ENCODE measurements around the gene KRTAP10-6. TPM values are rescaled to one million over a fixed set of nuclear protein-coding genes. Genes with fewer than 3 reads are reported as not detected.

KRTAP10-6 gene
- total RNA-seq, 3 donors from 2014 or later = not detected

GRCh38 chr21:44568261-44568660, 24.0 kb downstream of the KRTAP10-6 start:
- H3K27ac ChIP-seq = no peak overlapping the region
- no peak for TF ChIP-seq CTCF (IDR thresholded peaks at IDR 0.05)
- TF ChIP-seq POLR2A (IDR thresholded peaks at IDR 0.05) = no peak
- no peak for TF ChIP-seq POLR2AphosphoS5 (IDR thresholded peaks at IDR 0.05)
- peak in 1 of 2 donors; percentile 22 for DNase-seq (ENCODE audit: low spot score in 2 of 2)
- H3K9me3 ChIP-seq = peaks cover 7 to 9% of the 10 kb centered on the region in 2 donors
- intact Hi-C loops (cut with DNase I; ENCODE audit: low total_unique reads) = no loop called here
- H3K4me1 ChIP-seq = no peaks in the 10 kb centered on the region
- no peak overlapping the region for H3K4me3 ChIP-seq
- peaks cover 0 to 15% of the 10 kb centered on the region in 2 donors for H3K27me3 ChIP-seq
- H3K36me3 ChIP-seq = no peaks in the 10 kb centered on the region

GRCh38 chr21:44567481-44568171, 24.7 kb downstream of the KRTAP10-6 start:
- Histone ChIP-seq H3K27ac (no peak overlapping the region), H3K27me3 (peaks cover 0 to 11% of the 10 kb centered on the region in 2 donors), H3K4me3 (no peak overlapping the region), H3K4me1 (no peaks in the 10 kb centered on the region), H3K36me3 (no peaks in the 10 kb centered on the region), H3K9me3 (peaks cover 9 to 12% of the 10 kb centered on the region in 2 donors)
- intact Hi-C loops (cut with DNase I; ENCODE audit: low total_unique reads) = no loop called here
- peak in 1 of 2 donors; percentile 43 for DNase-seq (ENCODE audit: low spot score in 2 of 2)
- TF ChIP-seq POLR2AphosphoS5 (IDR thresholded peaks at IDR 0.05) (no peak), POLR2A (IDR thresholded peaks at IDR 0.05) (no peak), CTCF (IDR thresholded peaks at IDR 0.05) (no peak)

GRCh38 chr21:44566403-44566802, 25.9 kb downstream of the KRTAP10-6 start:
- Histone ChIP-seq H3K36me3 (no peaks in the 10 kb centered on the region), H3K4me3 (no peak overlapping the region), H3K4me1 (no peaks in the 10 kb centered on the region), H3K27me3 (peaks cover 0 to 11% of the 10 kb centered on the region in 2 donors), H3K9me3 (peaks cover 3 to 12% of the 10 kb centered on the region in 2 donors), H3K27ac (no peak overlapping the region)
- intact Hi-C loops (cut with DNase I; ENCODE audit: low total_unique reads) = no loop called here
- no peak for DNase-seq (ENCODE audit: low spot score in 2 of 2)
- TF ChIP-seq POLR2A (IDR thresholded peaks at IDR 0.05) (no peak), CTCF (IDR thresholded peaks at IDR 0.05) (no peak), POLR2AphosphoS5 (IDR thresholded peaks at IDR 0.05) (no peak)

- Histone ChIP-seq H3K9me3 (peaks cover 1 to 6% of the 10 kb centered on the region in 2 donors), H3K4me1 (no peaks in the 10 kb centered on the region), H3K4me3 (no peak overlapping the region), H3K27ac (no peak overlapping the region), H3K27me3 (peaks cover 0 to 9% of the 10 kb centered on the region in 2 donors), H3K36me3 (no peaks in the 10 kb centered on the region)
- TF ChIP-seq CTCF (IDR thresholded peaks at IDR 0.05) = no peak
- TF ChIP-seq POLR2AphosphoS5 (IDR thresholded peaks at IDR 0.05) = no peak
- no peak for TF ChIP-seq POLR2A (IDR thresholded peaks at IDR 0.05)
- intact Hi-C loops (cut with DNase I; ENCODE audit: low total_unique reads) = no loop called here
- no peak for DNase-seq (ENCODE audit: low spot score in 2 of 2)
Measured at GRCh38 chr21:44564886-44565598, 27.3 kb downstream of the KRTAP10-6 start.

GRCh38 chr21:44564099-44564498, 28.2 kb downstream of the KRTAP10-6 start:
- no peaks in the 10 kb centered on the region for H3K36me3 ChIP-seq
- DNase-seq (ENCODE audit: low spot score in 2 of 2) = no peak
- no peak overlapping the region for H3K27ac ChIP-seq
- no peak overlapping the region for H3K4me3 ChIP-seq
- peaks cover 0 to 5% of the 10 kb centered on the region in 2 donors for H3K27me3 ChIP-seq
- TF ChIP-seq POLR2A (IDR thresholded peaks at IDR 0.05) (no peak), CTCF (IDR thresholded peaks at IDR 0.05) (no peak), POLR2AphosphoS5 (IDR thresholded peaks at IDR 0.05) (no peak)
- intact Hi-C loops (cut with DNase I; ENCODE audit: low total_unique reads) = no loop called here
- no peaks in the 10 kb centered on the region for H3K4me1 ChIP-seq
- H3K9me3 ChIP-seq = peaks cover 6% of the 10 kb centered on the region in 2 donors
